ENCODE data around the gene HTT. TPM values are rescaled to one million over a fixed set of nuclear protein-coding genes. Genes with fewer than 3 reads are reported as not detected.

The HTT gene
- total RNA-seq, 1 experiment from 2014 or later = 64.4 TPM

DNA sequence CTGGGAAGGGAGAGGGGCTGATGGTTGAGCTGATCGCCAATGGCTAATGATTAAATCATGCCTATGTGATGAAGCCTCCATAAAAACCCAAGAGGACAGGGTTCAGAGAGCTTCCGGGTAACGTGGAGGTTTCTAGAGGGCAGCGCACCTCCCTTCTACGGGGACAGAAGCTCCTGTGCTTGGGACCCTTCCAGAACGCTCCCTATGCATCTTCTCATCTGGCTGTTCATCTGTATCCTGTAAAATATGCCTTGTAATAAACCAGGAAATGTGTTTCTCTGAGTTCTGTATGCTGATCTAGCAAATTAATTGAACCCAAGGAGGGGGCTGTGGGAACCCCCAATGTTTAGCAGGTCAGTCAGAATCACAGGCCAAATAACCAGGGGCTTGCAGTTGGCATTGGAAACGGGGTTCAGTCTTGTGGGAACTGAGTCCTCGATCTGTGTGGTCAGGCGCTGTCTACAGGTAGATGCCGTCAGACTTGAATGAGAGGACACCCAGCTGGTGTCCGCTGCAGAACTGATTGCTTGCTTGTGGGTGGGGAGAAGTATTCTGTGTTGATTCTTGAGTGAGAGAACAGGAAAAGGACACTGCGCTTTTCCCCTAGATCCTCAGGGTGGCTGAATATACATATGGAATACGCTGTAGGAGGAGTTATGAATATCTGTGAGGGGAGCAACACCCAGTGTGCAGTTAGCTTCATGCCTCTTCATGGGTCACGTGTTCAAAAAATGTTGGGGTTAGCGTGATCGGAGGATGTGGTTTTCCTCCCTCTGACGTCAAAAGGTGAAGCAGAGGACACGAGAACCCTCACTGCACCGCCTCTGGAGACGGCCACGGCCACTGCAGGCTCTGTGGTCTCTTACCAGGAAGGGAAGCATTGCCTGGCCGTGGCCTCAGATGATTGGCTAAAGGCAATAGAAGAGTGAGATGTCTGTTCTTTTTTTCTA is 29.3 kb upstream of the HTT start:
- Histone ChIP-seq H3K9ac (ENCODE audit: extremely low read depth, insufficient read length, low read length) (no peak overlapping the region), H2BK120ac (ENCODE audit: low read depth, low read length, poor library complexity, severe bottlenecking) (no peak overlapping the region), H4K5ac (ENCODE audit: insufficient read length, low read depth, low read length) (no peak overlapping the region), H2AFZ (ENCODE audit: low read length) (no peak overlapping the region), H3K23me2 (ENCODE audit: insufficient read length, low read depth, low read length, poor library complexity, severe bottlenecking) (no peaks in the 10 kb centered on the region), H4K91ac (ENCODE audit: insufficient read length, low read depth, low read length) (no peak overlapping the region), H3K79me2 (ENCODE audit: insufficient read depth, low read length) (no peaks in the 10 kb centered on the region), H4K8ac (replicated peaks; ENCODE audit: insufficient read length, low read depth, low read length) (no peak overlapping the region), H3K27ac (ENCODE audit: insufficient read length, low read depth, low read length) (no peak overlapping the region), H3K18ac (ENCODE audit: insufficient read length, low read depth, low read length) (no peak overlapping the region), H2BK12ac (ENCODE audit: insufficient read length, low read depth, low read length) (no peak overlapping the region), H2BK20ac (ENCODE audit: low read depth, low read length, poor library complexity, severe bottlenecking) (no peak overlapping the region), H3K4me1 (ENCODE audit: insufficient read depth, low read length) (no peaks in the 10 kb centered on the region; the same call in 1 of the 2 replicates), H3K27me3 (ENCODE audit: insufficient read depth, low read length) (no peaks in the 10 kb centered on the region), H4K20me1 (ENCODE audit: control insufficient read depth, insufficient read depth, insufficient read length) (no peaks in the 10 kb centered on the region), H3K56ac (ENCODE audit: insufficient read length, low read depth, low read length) (no peak overlapping the region), H2AK5ac (ENCODE audit: insufficient read length, low read length) (no peak overlapping the region), H3K14ac (ENCODE audit: insufficient read depth, low read length) (no peak overlapping the region), H3K4ac (ENCODE audit: low read depth, low read length) (no peak overlapping the region), H2BK15ac (ENCODE audit: low read depth, low read length) (no peak overlapping the region), H3K4me2 (ENCODE audit: insufficient read depth, insufficient read length, low read length) (no peak overlapping the region), H3K23ac (ENCODE audit: insufficient read length, low read depth, low read length) (no peak overlapping the region), H3T11ph (ENCODE audit: low read length) (no peak overlapping the region), H3K79me1 (ENCODE audit: insufficient read depth, low read depth, low read length, poor library complexity, severe bottlenecking) (no peaks in the 10 kb centered on the region), H2BK5ac (ENCODE audit: insufficient read length, low read length) (no peak overlapping the region), H3K9me3 (ENCODE audit: control insufficient read depth, low read depth, low read length) (no peaks in the 10 kb centered on the region)
- DNase-seq = no peak
- Mint-ChIP-seq H3K9me3 (no peaks in the 10 kb centered on the region), H3K27ac (no peak overlapping the region), H3K36me3 (ENCODE audit: insufficient read depth in 1 of 3, low read depth in 3 of 3) (no peaks in the 10 kb centered on the region; a peak in 1 of 7 replicates), H3K4me3 (no peak overlapping the region), H3K27me3 (ENCODE audit: low read depth) (no peaks in the 10 kb centered on the region), H3K4me1 (peaks cover 19 to 22% of the 10 kb centered on the region in 2 experiments)
- TF ChIP-seq, protein P1, sequence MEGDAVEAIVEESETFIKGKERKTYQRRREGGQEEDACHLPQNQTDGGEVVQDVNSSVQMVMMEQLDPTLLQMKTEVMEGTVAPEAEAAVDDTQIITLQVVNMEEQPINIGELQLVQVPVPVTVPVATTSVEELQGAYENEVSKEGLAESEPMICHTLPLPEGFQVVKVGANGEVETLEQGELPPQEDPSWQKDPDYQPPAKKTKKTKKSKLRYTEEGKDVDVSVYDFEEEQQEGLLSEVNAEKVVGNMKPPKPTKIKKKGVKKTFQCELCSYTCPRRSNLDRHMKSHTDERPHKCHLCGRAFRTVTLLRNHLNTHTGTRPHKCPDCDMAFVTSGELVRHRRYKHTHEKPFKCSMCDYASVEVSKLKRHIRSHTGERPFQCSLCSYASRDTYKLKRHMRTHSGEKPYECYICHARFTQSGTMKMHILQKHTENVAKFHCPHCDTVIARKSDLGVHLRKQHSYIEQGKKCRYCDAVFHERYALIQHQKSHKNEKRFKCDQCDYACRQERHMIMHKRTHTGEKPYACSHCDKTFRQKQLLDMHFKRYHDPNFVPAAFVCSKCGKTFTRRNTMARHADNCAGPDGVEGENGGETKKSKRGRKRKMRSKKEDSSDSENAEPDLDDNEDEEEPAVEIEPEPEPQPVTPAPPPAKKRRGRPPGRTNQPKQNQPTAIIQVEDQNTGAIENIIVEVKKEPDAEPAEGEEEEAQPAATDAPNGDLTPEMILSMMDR (conservative IDR thresholded peaks at IDR 0.05) = no peak
- WGBS (ENCODE audit: extremely low coverage, insufficient read length, low lambda C conversion rate) = no CpG with 5 or more reads among the region's 22 CpGs
